Transverse colon (tissue), 4 donors: ENCODE results near the gene C2CD4D. TPM values are rescaled to one million over a fixed set of nuclear protein-coding genes. Genes with fewer than 3 reads are reported as not detected.

Experiments
- DNase-seq: peaks from one replicate; pipeline ENCODE4 v3.0.0-alpha.2; 2019
- H3K27ac ChIP-seq, 4 donors: fragments of 200-600 bp; sonication (generic); 2 replicates each; pipeline ENCODE4 v1.5.1; 2016 to 2018; ENCODE audit warnings: inconsistent platforms in 4 of 4
- H3K27me3 ChIP-seq: fragments of 200-600 bp; sonication (generic); 2 replicates; pipeline ENCODE4 v1.5.1; 2017; ENCODE audit warnings: inconsistent platforms
- H3K36me3 ChIP-seq, 4 donors: fragments of 200-600 bp; sonication (generic); 2 replicates each; pipeline ENCODE4 v1.5.1; 2017 to 2019; ENCODE audit warnings: inconsistent platforms in 4 of 4
- H3K4me1 ChIP-seq, 4 donors: fragments of 200-600 bp; sonication (generic); 2 replicates each; pipeline ENCODE4 v1.5.1; 2017 to 2020; ENCODE audit warnings: inconsistent platforms in 4 of 4
- H3K4me3 ChIP-seq, 4 donors: fragments of 200-600 bp; sonication (generic); 1 replicate in 1 of 4; 2 replicates in 3 of 4; pipeline versions ENCODE4 v1.5.1 to v1.6.1; 2017 to 2019; ENCODE audit warnings: inconsistent platforms in 4 of 4
- H3K9me3 ChIP-seq, 2 donors: fragments of 200-600 bp; sonication (generic); 2 replicates each; pipeline ENCODE4 v1.5.1; 2017 to 2019; ENCODE audit warnings: inconsistent platforms in 2 of 2
- EP300 ChIP-seq: sonication (generic); formaldehyde crosslinking; IDR thresholded peaks from one replicate; pipeline ENCODE4 v1.6.1; 2017; ENCODE audit warnings: antibody characterized with exemption, low read depth
- POLR2A ChIP-seq: fragments of 450-650 bp; IDR thresholded peaks from one replicate; pipeline ENCODE4 v1.6.1; 2016; ENCODE audit warnings: antibody characterized with exemption, mild to moderate bottlenecking, moderate library complexity
- POLR2AphosphoS5 ChIP-seq, 3 donors: sonication (generic); formaldehyde crosslinking; IDR thresholded peaks; one replicate each; pipeline ENCODE4 v1.6.1; 2016; ENCODE audit warnings: antibody characterized with exemption in 3 of 3
- WGBS, 2 donors: methylation state at CpG; one replicate each; pipeline ENCODE4 v1.1.5; 2018; ENCODE audit warnings: low coverage in 1 of 2; 5-methylcytosine and 5-hydroxymethylcytosine counted together
- in situ Hi-C, 4 donors: fragments of 200-750 bp; cut with MboI; loops; one replicate each; pipeline versions ENCODE4 v1.15.0 to v1.15.1; 2017; ENCODE audit warnings: low sequenced_read_pairs in 3 of 4, low pct_ligation_motif_present in 1 of 4, low pct_unique_long_range_greater_than_20kb in 1 of 4
- intact Hi-C: fragments of 100-400 bp; cut with DNase I; formaldehyde crosslinking; loops from one replicate; pipeline ENCODE4 v1.15.1; 2023; ENCODE audit warnings: low total_unique reads
- total RNA-seq, 4 donors: library from RNA; depleted of rRNA; stranded (reverse); fragments of >200 nt; gene quantifications; one replicate each; pipeline ENCODE4 v1.1.0, GENCODE V29; 2016
- TF ChIP-seq, protein P1 (sequence below), 5 experiments: fragments of 200-600 bp in 3 of 5; fragments of 450-650 bp in 2 of 5; sonication (generic) in 3 of 5; IDR thresholded peaks; 1 replicate in 2 of 5; 2 replicates in 3 of 5; pipeline ENCODE4 v1.5.1; 2016 to 2017; ENCODE audit warnings: antibody characterized with exemption in 5 of 5, inconsistent platforms in 3 of 5, mild to moderate bottlenecking in 2 of 5, moderate library complexity in 1 of 5

The C2CD4D gene
- total RNA-seq, 4 donors from 2014 or later: not detected

GRCh38 chr1:151801846-151802245 lies 37.8 kb downstream of the C2CD4D start:
- no peak for DNase-seq
- 92% methylated on average over 7 of the region's 7 CpGs; no CpG with 5 or more reads in 1 of the 2 donors for WGBS, 2 donors
- TF ChIP-seq EP300 (no peak), POLR2AphosphoS5 (IDR thresholded peaks at IDR 0.05) (no peak), POLR2A (no peak)
- TF ChIP-seq, protein P1, sequence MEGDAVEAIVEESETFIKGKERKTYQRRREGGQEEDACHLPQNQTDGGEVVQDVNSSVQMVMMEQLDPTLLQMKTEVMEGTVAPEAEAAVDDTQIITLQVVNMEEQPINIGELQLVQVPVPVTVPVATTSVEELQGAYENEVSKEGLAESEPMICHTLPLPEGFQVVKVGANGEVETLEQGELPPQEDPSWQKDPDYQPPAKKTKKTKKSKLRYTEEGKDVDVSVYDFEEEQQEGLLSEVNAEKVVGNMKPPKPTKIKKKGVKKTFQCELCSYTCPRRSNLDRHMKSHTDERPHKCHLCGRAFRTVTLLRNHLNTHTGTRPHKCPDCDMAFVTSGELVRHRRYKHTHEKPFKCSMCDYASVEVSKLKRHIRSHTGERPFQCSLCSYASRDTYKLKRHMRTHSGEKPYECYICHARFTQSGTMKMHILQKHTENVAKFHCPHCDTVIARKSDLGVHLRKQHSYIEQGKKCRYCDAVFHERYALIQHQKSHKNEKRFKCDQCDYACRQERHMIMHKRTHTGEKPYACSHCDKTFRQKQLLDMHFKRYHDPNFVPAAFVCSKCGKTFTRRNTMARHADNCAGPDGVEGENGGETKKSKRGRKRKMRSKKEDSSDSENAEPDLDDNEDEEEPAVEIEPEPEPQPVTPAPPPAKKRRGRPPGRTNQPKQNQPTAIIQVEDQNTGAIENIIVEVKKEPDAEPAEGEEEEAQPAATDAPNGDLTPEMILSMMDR (IDR thresholded peaks at IDR 0.05): no peak
- intact Hi-C loops (no loop called here), in situ Hi-C loops (no loop called here)
- no peak overlapping the region for H3K4me3 ChIP-seq
- H3K9me3 ChIP-seq: no peaks in the 10 kb centered on the region
- no peaks in the 10 kb centered on the region for H3K4me1 ChIP-seq
- H3K27ac ChIP-seq: no peak overlapping the region
- H3K36me3 ChIP-seq: no peaks in the 10 kb centered on the region
- H3K27me3 ChIP-seq: peaks cover 3% of the 10 kb centered on the region

DNA sequence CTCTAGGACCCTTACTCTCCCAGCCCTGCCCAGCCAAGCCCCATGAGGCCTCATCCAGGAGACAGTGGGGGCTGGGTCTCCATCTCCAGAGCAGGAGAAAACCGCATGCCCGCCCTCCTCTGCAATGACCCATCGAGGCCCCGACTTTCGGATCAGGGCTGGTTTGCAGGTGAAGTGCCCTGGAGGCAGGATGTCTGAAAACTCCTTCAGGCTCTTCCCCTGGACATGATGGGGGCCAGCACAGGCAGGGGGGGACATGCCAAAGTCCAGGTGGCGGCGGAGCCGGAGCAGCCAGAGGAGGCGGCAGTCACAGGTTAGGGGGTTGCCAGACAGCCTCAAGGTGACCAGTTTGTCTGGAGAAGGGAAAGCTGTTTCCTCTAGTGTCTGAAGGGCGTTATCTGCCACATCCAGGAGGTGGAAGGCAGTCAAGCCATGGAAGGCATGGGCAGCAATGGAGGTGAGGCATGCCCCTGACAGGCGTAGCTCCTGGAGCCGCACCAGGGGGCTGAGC lies 38.3 kb downstream of the C2CD4D start:
- TF ChIP-seq POLR2A (no peak), POLR2AphosphoS5 (IDR thresholded peaks at IDR 0.05) (no peak), EP300 (no peak)
- TF ChIP-seq, protein P1 (IDR thresholded peaks at IDR 0.05): no peak
- Histone ChIP-seq H3K9me3 (no peaks in the 10 kb centered on the region), H3K27me3 (peaks cover 3% of the 10 kb centered on the region), H3K4me1 (no peaks in the 10 kb centered on the region), H3K27ac (no peak overlapping the region), H3K36me3 (no peaks in the 10 kb centered on the region), H3K4me3 (no peak overlapping the region)
- WGBS, 2 donors: 94% methylated on average over 12 of the region's 12 CpGs; no CpG with 5 or more reads in 1 of the 2 donors
- intact Hi-C loops (no loop called here), in situ Hi-C loops (no loop called here)
- DNase-seq: no peak

DNA sequence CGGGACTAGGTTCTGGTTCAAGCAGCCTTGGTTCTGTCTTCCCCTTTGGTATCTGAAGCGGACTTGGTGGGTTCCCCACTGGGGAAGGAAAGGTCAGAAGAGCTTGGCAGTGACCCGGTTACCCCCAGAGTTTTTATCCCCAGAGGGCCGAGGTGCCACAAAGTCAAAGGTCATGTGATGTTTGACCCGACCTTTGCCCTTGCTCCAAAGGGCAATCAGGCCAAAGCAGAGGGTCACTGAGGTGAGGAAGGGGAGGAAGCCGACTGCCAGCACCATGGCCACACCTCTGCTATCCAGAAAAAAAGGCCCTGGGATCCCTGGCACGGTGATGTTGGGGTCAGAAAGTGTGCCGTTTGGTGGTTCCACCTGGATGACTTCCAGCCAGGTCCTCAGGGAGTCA lies 38.8 kb downstream of the C2CD4D start:
- Histone ChIP-seq H3K4me1 (no peaks in the 10 kb centered on the region), H3K4me3 (no peak overlapping the region), H3K27me3 (peaks cover 3% of the 10 kb centered on the region), H3K36me3 (no peaks in the 10 kb centered on the region), H3K27ac (no peak overlapping the region), H3K9me3 (no peaks in the 10 kb centered on the region)
- TF ChIP-seq, protein P1 (IDR thresholded peaks at IDR 0.05): no peak
- TF ChIP-seq EP300: no peak
- TF ChIP-seq POLR2AphosphoS5 (IDR thresholded peaks at IDR 0.05): no peak
- TF ChIP-seq POLR2A: no peak
- no peak for DNase-seq
- intact Hi-C loops (no loop called here), in situ Hi-C loops (no loop called here)
- WGBS, 2 donors: 63% methylated on average over 8 of the region's 8 CpGs; no CpG with 5 or more reads in 1 of the 2 donors

- 70 to 80% methylated on average over 2 to 9 of the region's 9 CpGs for WGBS, 2 donors
- Histone ChIP-seq H3K4me3 (no peak overlapping the region), H3K4me1 (no peaks in the 10 kb centered on the region), H3K27ac (no peak overlapping the region), H3K27me3 (peaks cover 3% of the 10 kb centered on the region), H3K9me3 (no peaks in the 10 kb centered on the region), H3K36me3 (no peaks in the 10 kb centered on the region)
- in situ Hi-C loops: no loop called here
- DNase-seq: no peak
- intact Hi-C loops: no loop called here
- TF ChIP-seq POLR2AphosphoS5 (IDR thresholded peaks at IDR 0.05) (no peak), EP300 (no peak), POLR2A (no peak)
- TF ChIP-seq, protein P1 (IDR thresholded peaks at IDR 0.05): no peak
Observed at GRCh38 chr1:151799179-151800022, 40.2 kb downstream of the C2CD4D start.
